ENCODE measurements around the gene SHROOM3.
"Not testable (repeated sequence)": the region's sequence is repeated elsewhere in the genome, so short reads cannot be mapped to it uniquely, and the experiment has no call there.

SHROOM3 gene

GRCh38 chr4:76434901-76435527 is at the start of gene SHROOM3:
Gene SHROOM3 (plus strand): TSS chr4:76435229. CDS start chr4:76436053, 824 bp downstream.
- no peak for DNase-seq (ENCODE audit: low read depth)

GRCh38 chr4:76385974-76386373 is 49.1 kb upstream of the SHROOM3 start:
- no peak for DNase-seq (ENCODE audit: low read depth)

GRCh38 chr4:76386566-76387305 is 48.3 kb upstream of the SHROOM3 start:
- no peak for DNase-seq (ENCODE audit: low read depth)

GRCh38 chr4:76388160-76388908 is 46.7 kb upstream of the SHROOM3 start:
- DNase-seq (ENCODE audit: low read depth), result no peak

GRCh38 chr4:76401654-76402053 is 33.4 kb upstream of the SHROOM3 start:
- DNase-seq (ENCODE audit: low read depth), result no peak

GRCh38 chr4:76406081-76406480 is 28.9 kb upstream of the SHROOM3 start:
- DNase-seq (ENCODE audit: low read depth), result no peak

- peak; percentile 18 for DNase-seq (ENCODE audit: low read depth)
Measured at GRCh38 chr4:76407440-76408119, 27.4 kb upstream of the SHROOM3 start.

GRCh38 chr4:76410636-76411035 is 24.4 kb upstream of the SHROOM3 start:
- no peak for DNase-seq (ENCODE audit: low read depth)

GRCh38 chr4:76420188-76420761 is 14.8 kb upstream of the SHROOM3 start:
- DNase-seq (ENCODE audit: low read depth), result no peak

- no peak for DNase-seq (ENCODE audit: low read depth)
Measured at GRCh38 chr4:76420762-76421581, 14.1 kb upstream of the SHROOM3 start, which contains the start of gene CCDC158. Gene CCDC158 (minus strand): TSS chr4:76421141. CDS start chr4:76403207, 17,934 bp downstream.

GRCh38 chr4:76423159-76423558 is 11.9 kb upstream of the SHROOM3 start:
- DNase-seq (ENCODE audit: low read depth), result not testable (repeated sequence)

- DNase-seq (ENCODE audit: low read depth), result no peak
Measured at GRCh38 chr4:76426272-76426671, 8.8 kb upstream of the SHROOM3 start.

- no peak for DNase-seq (ENCODE audit: low read depth)
Measured at GRCh38 chr4:76429636-76430035, 5.4 kb upstream of the SHROOM3 start.

GRCh38 chr4:76430519-76431388 is 4.3 kb upstream of the SHROOM3 start:
- peak; percentile 33 for DNase-seq (ENCODE audit: low read depth)

GRCh38 chr4:76435528-76436319 is 695 bp downstream of the SHROOM3 start:
- DNase-seq (ENCODE audit: low read depth), result no peak

- DNase-seq (ENCODE audit: low read depth), result no peak
Measured at GRCh38 chr4:76439491-76439890, 4.5 kb downstream of the SHROOM3 start.

- no peak for DNase-seq (ENCODE audit: low read depth)
Measured at GRCh38 chr4:76441881-76442280, 6.9 kb downstream of the SHROOM3 start.

- DNase-seq (ENCODE audit: low read depth), result no peak
Measured at GRCh38 chr4:76442807-76443206, 7.8 kb downstream of the SHROOM3 start.

GRCh38 chr4:76443376-76443775 is 8.3 kb downstream of the SHROOM3 start:
- DNase-seq (ENCODE audit: low read depth), result no peak
